Osteocyte (in vitro differentiated cells): ENCODE results near the gene CELF4. TPM values are rescaled to one million over a fixed set of nuclear protein-coding genes. Genes with fewer than 3 reads are reported as not detected.

Experiments
- DNase-seq: peaks from one replicate; pipeline ENCODE4 v3.0.0; 2021; ENCODE audit warnings: mixed read lengths; ENCODE audit not compliant: unreplicated experiment; ENCODE audit errors: extremely low spot score
- H3K27ac Mint-ChIP-seq: one replicate; pipeline ENCODE4 v1.8.0; 2021; ENCODE audit warnings: mild to moderate bottlenecking, mixed read lengths; ENCODE audit not compliant: unreplicated experiment
- H3K27me3 Mint-ChIP-seq: one replicate; pipeline ENCODE4 v1.8.0; 2021; ENCODE audit warnings: mixed read lengths; ENCODE audit not compliant: unreplicated experiment
- H3K36me3 Mint-ChIP-seq: one replicate; pipeline ENCODE4 v1.8.0; 2021; ENCODE audit warnings: mixed read lengths; ENCODE audit not compliant: unreplicated experiment
- H3K4me1 Mint-ChIP-seq: one replicate; pipeline ENCODE4 v1.8.0; 2021; ENCODE audit warnings: mixed read lengths; ENCODE audit not compliant: unreplicated experiment
- H3K4me3 Mint-ChIP-seq: one replicate; pipeline ENCODE4 v1.8.0; 2021; ENCODE audit warnings: mild to moderate bottlenecking, moderate library complexity, mixed read lengths; ENCODE audit not compliant: unreplicated experiment
- H3K9me3 Mint-ChIP-seq: one replicate; pipeline ENCODE4 v1.8.0; 2021; ENCODE audit warnings: mixed read lengths; ENCODE audit not compliant: unreplicated experiment
- CTCF ChIP-seq: fragments of 200-600 bp; sonication (generic); IDR thresholded peaks from 2 replicates; pipeline ENCODE4 v1.5.0; 2021; ENCODE audit warnings: antibody characterized with exemption, mild to moderate bottlenecking, moderate library complexity
- total RNA-seq: library from RNA; stranded (reverse); gene quantifications from 2 replicates; pipeline ENCODE4 v1.2.1, GENCODE V29; 2021

The CELF4 gene
- total RNA-seq, 1 donor from 2014 or later = not detected

GRCh38 chr18:37231251-37231650 lies 334.3 kb downstream of the CELF4 start:
- no peak for DNase-seq
- Mint-ChIP-seq H3K4me3 (no peak overlapping the region), H3K27me3 (no peaks in the 10 kb centered on the region), H3K27ac (no peak overlapping the region), H3K9me3 (peaks cover 4% of the 10 kb centered on the region), H3K36me3 (no peaks in the 10 kb centered on the region), H3K4me1 (no peaks in the 10 kb centered on the region)
- TF ChIP-seq CTCF = no peak

- H3K9me3 Mint-ChIP-seq = peaks cover 4% of the 10 kb centered on the region
- H3K36me3 Mint-ChIP-seq = no peaks in the 10 kb centered on the region
Measured at GRCh38 chr18:37230768-37231167, 334.8 kb downstream of the CELF4 start.

GRCh38 chr18:37225279-37225678 lies 340.3 kb downstream of the CELF4 start:
- no peaks in the 10 kb centered on the region for H3K36me3 Mint-ChIP-seq
- no peak for DNase-seq

More at GRCh38 chr18:37230768-37231167, 334.8 kb downstream of the CELF4 start:
- Mint-ChIP-seq H3K4me1 (no peaks in the 10 kb centered on the region), H3K27ac (no peak overlapping the region), H3K4me3 (no peak overlapping the region), H3K27me3 (no peaks in the 10 kb centered on the region)
- DNase-seq = no peak
- no peak for TF ChIP-seq CTCF

GRCh38 chr18:37222999-37223378 lies 342.6 kb downstream of the CELF4 start:
- DNase-seq = no peak
- no peak overlapping the region for H3K27ac Mint-ChIP-seq
- TF ChIP-seq CTCF = no peak
- H3K4me3 Mint-ChIP-seq = no peak overlapping the region
- peaks cover 4% of the 10 kb centered on the region for H3K9me3 Mint-ChIP-seq
- no peaks in the 10 kb centered on the region for H3K4me1 Mint-ChIP-seq
- H3K36me3 Mint-ChIP-seq = peaks cover 2% of the 10 kb centered on the region
- H3K27me3 Mint-ChIP-seq = peaks cover 2% of the 10 kb centered on the region

More at GRCh38 chr18:37225279-37225678, 340.3 kb downstream of the CELF4 start:
- H3K9me3 Mint-ChIP-seq = peaks cover 4% of the 10 kb centered on the region
- no peak overlapping the region for H3K27ac Mint-ChIP-seq
- H3K4me1 Mint-ChIP-seq = no peaks in the 10 kb centered on the region
- no peak for TF ChIP-seq CTCF
- H3K4me3 Mint-ChIP-seq = no peak overlapping the region
- H3K27me3 Mint-ChIP-seq = no peaks in the 10 kb centered on the region

GRCh38 chr18:37222354-37222998 lies 343.1 kb downstream of the CELF4 start:
- no peak for DNase-seq
- Mint-ChIP-seq H3K36me3 (peaks cover 2% of the 10 kb centered on the region), H3K4me3 (no peak overlapping the region), H3K27me3 (peaks cover 2% of the 10 kb centered on the region), H3K9me3 (no peaks in the 10 kb centered on the region), H3K27ac (no peak overlapping the region), H3K4me1 (no peaks in the 10 kb centered on the region)
- TF ChIP-seq CTCF = no peak
